Measurements from ENCODE around the gene SPACA9.

DNA sequence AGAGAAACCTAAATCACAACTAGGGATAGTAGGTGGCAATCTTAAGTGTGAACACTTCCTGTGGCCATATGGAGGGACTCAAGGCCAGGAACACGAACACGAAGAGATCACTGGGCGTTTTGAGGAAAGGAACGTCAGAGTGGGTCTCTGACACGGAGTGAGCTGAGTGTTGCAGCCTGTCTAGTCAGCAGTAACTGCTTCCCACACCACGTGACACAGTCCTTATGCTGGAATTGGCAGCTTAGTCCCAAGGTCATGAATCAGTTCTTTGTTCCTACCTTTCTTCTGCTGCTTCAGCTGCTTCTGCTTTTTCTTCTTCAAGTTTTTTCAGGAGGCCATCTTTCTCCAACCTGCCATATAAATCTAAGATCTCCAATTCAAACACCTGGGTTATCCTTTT is 18.2 kb downstream of the SPACA9 start:
- no peak for TF ChIP-seq CTCF (conservative IDR thresholded peaks at IDR 0.05)
- no peak for TF ChIP-seq ZFX (IDR thresholded peaks at IDR 0.05)

Measured in C4-2B (cell line).